PC-9 (cell line): ENCODE results near the gene UBA7. TPM values are rescaled to one million over a fixed set of nuclear protein-coding genes. Genes with fewer than 3 reads are reported as not detected.

Source experiments
- BruUV-seq: library from RNA; stranded (reverse); fragments of 400-500 nt; replicated peaks from 2 replicates; lab custom pipeline; 2021; lab: Mats Ljungman, UMichigan
- CTCF ChIA-PET: fragments of 300-600 bp; sonication (Branson Sonifier 250); formaldehyde crosslinking; loops from one replicate; lab custom pipeline; 2022; ENCODE audit warnings: antibody characterized with exemption; lab: Charles Lee
- POLR2A ChIA-PET: fragments of 300-600 bp; sonication (Branson Sonifier 250); formaldehyde crosslinking; loops from one replicate; lab custom pipeline; 2022; ENCODE audit warnings: antibody characterized with exemption; ENCODE audit not compliant: unreplicated experiment; lab: Charles Lee
- DNase-seq, 2 experiments: peaks; one replicate each; pipeline versions ENCODE4 v3.0.0 to v3.0.0-alpha.2; 2015 to 2022; ENCODE audit warnings: mixed read lengths in 1 of 2
- H2AFZ ChIP-seq: fragments of 200-600 bp; sonication (generic); 2 replicates; pipeline ENCODE4 v1.8.1; 2017; ENCODE audit warnings: antibody characterized with exemption
- H3F3A ChIP-seq: fragments of 200-600 bp; sonication (generic); 2 replicates; pipeline ENCODE4 v1.8.1; 2017; ENCODE audit warnings: antibody characterized with exemption, mild to moderate bottlenecking, low read depth; ENCODE audit not compliant: insufficient read depth
- H3K27ac ChIP-seq: fragments of 200-600 bp; sonication (generic); 2 replicates; pipeline ENCODE4 v1.6.1; 2016; ENCODE audit warnings: mixed run types
- H3K27me3 ChIP-seq: fragments of 200-600 bp; sonication (generic); 2 replicates; pipeline ENCODE4 v1.6.1; 2016; ENCODE audit warnings: low read depth, mixed run types; ENCODE audit not compliant: insufficient read depth
- H3K36me3 ChIP-seq: fragments of 200-600 bp; sonication (generic); 2 replicates; pipeline ENCODE4 v1.6.1; 2016; ENCODE audit warnings: low read depth, mixed run types
- H3K4me1 ChIP-seq: fragments of 200-600 bp; sonication (generic); replicated peaks from 2 replicates; pipeline ENCODE4 v1.6.1; 2016; ENCODE audit warnings: mixed run types; ENCODE audit not compliant: insufficient read depth
- H3K4me2 ChIP-seq: fragments of 200-600 bp; sonication (generic); 2 replicates; pipeline ENCODE4 v1.6.1; 2017; ENCODE audit warnings: mixed run types
- H3K4me3 ChIP-seq: fragments of 200-600 bp; sonication (generic); 2 replicates; pipeline ENCODE4 v1.6.1; 2016; ENCODE audit warnings: mixed run types
- H3K79me2 ChIP-seq: fragments of 200-600 bp; sonication (generic); 2 replicates; pipeline ENCODE4 v1.6.1; 2017; ENCODE audit warnings: low read depth, mixed run types
- H3K9me2 ChIP-seq: fragments of 200-600 bp; sonication (generic); 2 replicates; pipeline ENCODE4 v1.8.1; 2017; ENCODE audit warnings: mild to moderate bottlenecking; ENCODE audit not compliant: insufficient read depth
- H3K9me3 ChIP-seq: fragments of 200-600 bp; sonication (generic); 2 replicates; pipeline ENCODE4 v1.8.1; 2016; ENCODE audit warnings: low read depth; ENCODE audit not compliant: insufficient read depth
- H4K20me1 ChIP-seq: fragments of 200-600 bp; sonication (generic); 2 replicates; pipeline ENCODE4 v1.8.1; 2017; ENCODE audit not compliant: insufficient read depth
- EZH2 ChIP-seq: fragments of 200-600 bp; sonication (generic); IDR thresholded peaks from 2 replicates; pipeline ENCODE4 v1.8.0; 2017; ENCODE audit warnings: antibody characterized with exemption, low read depth
- intact Hi-C: fragments of 100-400 bp; cut with micrococcal nuclease; formaldehyde crosslinking; loops from one replicate; pipeline ENCODE4 v1.10.0; 2022; ENCODE audit not compliant: unreplicated experiment
- total RNA-seq: library from RNA; stranded (reverse); gene quantifications from 2 replicates; pipeline ENCODE4 v1.2.3, GENCODE V29; 2021
- TF ChIP-seq, protein P1 (sequence below): fragments of 200-600 bp; sonication (generic); conservative IDR thresholded peaks from 2 replicates; pipeline ENCODE4 v1.6.1; 2017; ENCODE audit warnings: mixed run types, antibody characterized with exemption, mild to moderate bottlenecking, moderate library complexity

Gene UBA7
- total RNA-seq, 1 experiment from 2014 or later, result 48.6 TPM

DNA sequence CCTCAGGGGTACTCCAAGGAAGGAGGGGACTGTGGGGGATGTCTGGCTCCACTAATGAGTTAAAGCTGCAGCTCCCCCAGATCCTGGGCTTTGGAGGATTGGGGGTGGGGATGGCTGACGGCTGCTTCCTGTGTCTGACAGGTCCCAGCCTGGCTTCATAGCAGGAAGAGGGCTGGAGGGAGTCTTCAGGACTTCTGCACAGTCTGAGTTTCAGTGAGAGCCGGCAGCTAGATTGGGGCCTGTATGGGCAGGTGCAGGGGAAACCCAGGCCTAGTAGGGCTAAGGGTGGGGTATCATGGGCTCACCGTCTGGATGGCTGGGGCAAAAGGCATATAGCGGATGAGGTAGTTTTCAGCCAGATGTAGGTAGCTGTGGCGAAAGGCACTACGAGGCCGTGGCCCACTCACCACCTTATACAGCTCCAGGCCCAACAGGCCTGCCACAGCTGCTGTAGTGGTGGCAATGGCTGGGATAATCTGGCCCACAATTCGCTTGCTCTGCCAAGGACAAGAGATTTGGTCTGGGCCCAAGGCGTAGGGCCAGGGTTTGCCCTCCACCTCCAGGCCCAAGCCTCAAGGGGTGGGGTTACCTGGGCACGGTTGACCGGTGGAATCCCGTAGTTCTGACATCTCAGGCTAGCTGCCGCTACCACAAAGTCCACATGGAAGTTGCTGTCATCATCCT lies 6.2 kb downstream of the UBA7 start:
- ChIA-PET POLR2A (no interaction called here), CTCF (no interaction called here)
- Histone ChIP-seq H3K4me3 (no peak overlapping the region), H3K9me2 (no peaks in the 10 kb centered on the region), H4K20me1 (no peaks in the 10 kb centered on the region; the same call in 1 of the 2 replicates), H3K27me3 (peaks cover 9% of the 10 kb centered on the region), H3K4me2 (no peak overlapping the region), H3K4me1 (no peaks in the 10 kb centered on the region), H3F3A (no peaks in the 10 kb centered on the region; the same call in 1 of the 2 replicates), H3K9me3 (no peaks in the 10 kb centered on the region), H3K27ac (no peak overlapping the region), H2AFZ (no peak overlapping the region), H3K79me2 (no peaks in the 10 kb centered on the region), H3K36me3 (no peaks in the 10 kb centered on the region)
- no TSS peak for BruUV-seq
- DNase-seq, result no peak
- intact Hi-C loops, result no loop called here
- no peak for TF ChIP-seq EZH2
- TF ChIP-seq, protein P1, sequence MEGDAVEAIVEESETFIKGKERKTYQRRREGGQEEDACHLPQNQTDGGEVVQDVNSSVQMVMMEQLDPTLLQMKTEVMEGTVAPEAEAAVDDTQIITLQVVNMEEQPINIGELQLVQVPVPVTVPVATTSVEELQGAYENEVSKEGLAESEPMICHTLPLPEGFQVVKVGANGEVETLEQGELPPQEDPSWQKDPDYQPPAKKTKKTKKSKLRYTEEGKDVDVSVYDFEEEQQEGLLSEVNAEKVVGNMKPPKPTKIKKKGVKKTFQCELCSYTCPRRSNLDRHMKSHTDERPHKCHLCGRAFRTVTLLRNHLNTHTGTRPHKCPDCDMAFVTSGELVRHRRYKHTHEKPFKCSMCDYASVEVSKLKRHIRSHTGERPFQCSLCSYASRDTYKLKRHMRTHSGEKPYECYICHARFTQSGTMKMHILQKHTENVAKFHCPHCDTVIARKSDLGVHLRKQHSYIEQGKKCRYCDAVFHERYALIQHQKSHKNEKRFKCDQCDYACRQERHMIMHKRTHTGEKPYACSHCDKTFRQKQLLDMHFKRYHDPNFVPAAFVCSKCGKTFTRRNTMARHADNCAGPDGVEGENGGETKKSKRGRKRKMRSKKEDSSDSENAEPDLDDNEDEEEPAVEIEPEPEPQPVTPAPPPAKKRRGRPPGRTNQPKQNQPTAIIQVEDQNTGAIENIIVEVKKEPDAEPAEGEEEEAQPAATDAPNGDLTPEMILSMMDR, result no peak

- intact Hi-C loops, result no loop called here
These were observed 6.9 kb downstream of the UBA7 start for GRCh38 chr3:49806850-49807249.

DNA sequence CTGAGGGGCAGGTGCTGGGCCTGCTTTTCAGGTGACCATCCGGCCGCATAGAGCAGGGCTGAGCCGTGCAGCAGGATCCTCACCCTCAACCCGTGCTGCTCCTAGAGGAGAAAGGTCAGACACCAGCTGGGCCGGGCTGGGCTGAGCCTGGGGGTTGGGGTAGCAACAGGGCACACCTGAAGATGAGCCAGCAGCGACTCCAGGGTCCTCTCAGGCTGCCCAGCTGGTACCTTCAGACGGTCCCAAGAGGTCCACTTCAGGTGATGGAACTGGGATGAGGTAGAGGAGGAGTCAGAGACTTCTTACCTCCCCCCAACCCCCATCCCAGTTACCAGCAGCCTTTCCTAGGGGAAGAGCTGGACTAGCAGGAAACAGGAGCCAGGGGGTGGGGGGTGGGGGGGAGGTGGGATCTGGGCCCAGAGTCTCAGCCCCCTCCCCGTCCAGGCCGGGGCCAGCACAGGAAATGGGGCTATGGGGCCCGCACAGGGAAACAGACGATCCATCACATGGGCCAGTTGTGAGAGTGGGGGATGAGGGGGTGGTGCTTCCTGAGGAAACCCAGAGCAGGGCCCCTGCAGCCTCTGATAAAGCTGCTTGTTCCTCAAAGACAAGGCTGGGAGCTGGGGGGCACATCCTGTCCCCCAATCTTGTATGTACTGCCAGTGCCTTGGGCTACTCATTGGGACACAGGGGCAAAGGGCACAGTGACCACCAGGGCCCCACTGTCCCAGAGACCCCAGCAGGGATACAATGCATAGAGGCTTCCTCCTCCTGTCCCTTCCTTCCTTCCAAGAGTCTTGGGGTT lies 7.7 kb downstream of the UBA7 start:
- no peak for TF ChIP-seq EZH2
- TF ChIP-seq, protein P1, result no peak
- no peak overlapping the region for H2AFZ ChIP-seq
- H3K27ac ChIP-seq, result no peak overlapping the region
- H3K79me2 ChIP-seq, result no peaks in the 10 kb centered on the region
- no peaks in the 10 kb centered on the region; the same call in 1 of the 2 replicates for H3F3A ChIP-seq
- CTCF ChIA-PET, result no interaction called here
- DNase-seq, result no peak
- H3K4me3 ChIP-seq, result no peak overlapping the region
- no peaks in the 10 kb centered on the region; the same call in 1 of the 2 replicates for H4K20me1 ChIP-seq
- H3K9me2 ChIP-seq, result no peaks in the 10 kb centered on the region
- BruUV-seq, result no TSS peak
- no peaks in the 10 kb centered on the region for H3K36me3 ChIP-seq
- no peaks in the 10 kb centered on the region for H3K9me3 ChIP-seq
- peaks cover 9% of the 10 kb centered on the region for H3K27me3 ChIP-seq
- no peak overlapping the region for H3K4me2 ChIP-seq
- no peaks in the 10 kb centered on the region for H3K4me1 ChIP-seq
- POLR2A ChIA-PET, result interaction anchor here (1.5 kb wide), 1 partner anchor 94 kb away, joined by 13 read pairs; no protein-coding TSS in a partner anchor
- intact Hi-C loops, result no loop called here

More at GRCh38 chr3:49806850-49807249, 6.9 kb downstream of the UBA7 start:
- BruUV-seq, result no TSS peak
- peaks cover 9% of the 10 kb centered on the region for H3K27me3 ChIP-seq
- H3K4me3 ChIP-seq, result no peak overlapping the region
- POLR2A ChIA-PET, result no interaction called here
- TF ChIP-seq, protein P1, result no peak
- TF ChIP-seq EZH2, result no peak
- H3K79me2 ChIP-seq, result no peaks in the 10 kb centered on the region
- H3K9me3 ChIP-seq, result no peaks in the 10 kb centered on the region
- CTCF ChIA-PET, result no interaction called here
- no peaks in the 10 kb centered on the region; the same call in 1 of the 2 replicates for H3F3A ChIP-seq
- no peak overlapping the region for H3K4me2 ChIP-seq
- no peaks in the 10 kb centered on the region for H3K9me2 ChIP-seq
- no peak overlapping the region for H3K27ac ChIP-seq
- no peak for DNase-seq
- H2AFZ ChIP-seq, result no peak overlapping the region
- no peaks in the 10 kb centered on the region; the same call in 1 of the 2 replicates for H4K20me1 ChIP-seq
- no peaks in the 10 kb centered on the region for H3K36me3 ChIP-seq
- H3K4me1 ChIP-seq, result no peaks in the 10 kb centered on the region
